Frontal cortex (tissue), 4 donors: Measurements from ENCODE around the gene ADGRG4. TPM values are rescaled to one million over a fixed set of nuclear protein-coding genes. Genes with fewer than 3 reads are reported as not detected.

Experiments used
- DNase-seq, 2 donors: peaks; one replicate each; pipeline ENCODE4 v3.0.0; 2012; ENCODE audit warnings: low spot score in 2 of 2
- FAIRE-seq: peaks from 2 replicates; lab custom pipeline; 2012; peaks lifted over from hg19 to GRCh38; lab: Jason Lieb, UNC
- total RNA-seq: library from RNA; depleted of rRNA; stranded (reverse); fragments of >200 nt; gene quantifications from one replicate; pipeline ENCODE4 v1.2.3, GENCODE V29; 2014
- donor health status: control.
- donor health status: control.
- donor health status: control.

Gene ADGRG4
- total RNA-seq, 1 donor from 2014 or later, result not detected

DNA sequence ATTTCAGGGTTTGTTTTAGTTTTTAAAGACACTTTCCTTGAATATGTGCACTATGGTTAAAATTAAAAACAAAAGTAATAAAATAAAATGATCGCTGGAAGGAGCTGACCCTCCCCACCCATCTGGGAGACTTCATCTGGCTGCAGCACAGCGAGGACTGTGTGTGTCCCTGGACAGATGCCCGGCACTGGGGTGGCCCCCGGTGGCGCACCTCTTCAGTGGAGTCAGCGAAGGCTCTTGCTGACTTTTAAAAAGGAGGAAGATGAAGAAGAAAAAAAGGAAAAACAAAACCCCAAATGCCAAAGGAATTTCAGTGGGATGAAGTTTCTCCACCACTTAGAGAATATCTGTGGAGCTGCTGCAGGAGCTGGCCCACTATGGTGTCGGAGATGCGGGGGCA is 5.4 kb upstream of the ADGRG4 start:
- DNase-seq (no peak), FAIRE-seq (no peak)

DNA sequence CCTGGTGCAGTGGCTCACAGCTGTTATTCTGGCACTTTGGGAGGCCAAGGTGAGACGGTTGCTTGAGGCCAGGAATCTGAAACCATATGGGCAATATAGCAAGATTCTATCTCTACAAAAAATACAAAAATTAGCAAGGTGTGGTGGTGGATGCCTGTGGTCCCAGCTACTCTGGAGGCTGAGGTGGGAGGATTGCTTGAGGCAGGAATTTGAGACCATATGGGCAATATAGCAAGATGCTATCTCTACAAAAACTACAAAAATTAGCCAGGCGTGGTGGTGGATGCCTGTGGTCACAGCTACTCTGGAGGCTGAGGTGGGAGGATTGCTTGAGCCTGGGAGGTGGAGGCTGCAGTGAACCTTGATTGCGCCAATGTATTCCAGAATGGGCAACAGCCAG is 2.3 kb downstream of the ADGRG4 start:
- no peak for DNase-seq
- FAIRE-seq, result no peak

DNA sequence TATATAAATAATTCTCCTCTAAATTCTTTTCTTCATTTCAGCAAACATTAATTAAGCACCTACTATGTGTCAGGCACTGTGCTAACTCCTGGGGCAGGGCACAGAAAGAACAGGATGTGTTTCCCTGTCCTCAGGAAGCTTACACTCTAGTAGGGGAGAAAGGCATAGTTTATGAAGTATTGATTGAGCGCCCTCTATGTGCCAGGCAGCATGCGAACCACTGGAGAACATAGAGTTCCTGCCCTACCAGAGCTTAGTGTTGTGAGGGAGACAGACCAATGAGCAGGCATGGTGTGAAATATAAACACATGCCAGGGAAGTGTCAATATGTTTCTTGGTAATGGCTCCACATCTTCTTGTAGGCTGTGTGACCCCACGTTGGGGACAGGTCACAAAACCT is 3.7 kb downstream of the ADGRG4 start:
- no peak for DNase-seq
- no peak for FAIRE-seq

DNA sequence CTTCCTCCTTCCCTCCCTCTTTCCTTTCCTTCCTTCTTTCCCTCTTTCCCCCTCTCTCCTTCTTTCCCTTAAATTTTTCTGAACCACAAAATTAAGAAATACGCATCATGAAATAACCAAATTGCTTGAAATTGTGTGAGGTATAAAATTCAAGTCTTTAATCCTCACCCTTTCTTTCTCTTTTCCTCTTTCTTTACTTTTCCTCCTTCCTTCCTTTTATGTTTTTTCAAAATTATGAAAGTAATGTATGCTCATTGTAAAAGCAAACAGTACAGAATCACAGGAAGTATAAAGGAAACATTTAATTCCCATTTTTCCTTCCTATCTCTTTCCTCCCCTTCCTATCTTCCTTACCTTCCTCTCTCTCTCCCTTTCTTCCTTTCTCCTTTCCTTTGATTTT is 5.4 kb downstream of the ADGRG4 start:
- FAIRE-seq, result no peak

DNA sequence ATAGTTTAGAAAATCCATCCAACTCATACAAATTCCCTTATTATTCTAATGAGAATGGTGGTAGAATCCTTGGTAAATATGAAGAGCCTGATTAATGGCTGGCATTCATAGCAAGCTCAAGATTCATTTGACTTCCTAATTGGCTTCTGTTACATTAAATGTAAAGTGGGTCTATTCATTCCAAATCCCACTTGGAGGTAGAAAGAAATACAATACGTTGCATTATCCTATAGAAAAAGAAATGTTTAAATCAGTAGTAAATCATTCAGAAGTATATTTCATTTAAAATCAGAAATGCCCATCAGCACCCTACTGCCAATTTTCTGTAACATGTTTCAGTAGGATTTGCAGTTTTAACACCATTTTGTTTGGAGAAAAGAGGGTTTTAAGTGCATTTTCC is 6.7 kb downstream of the ADGRG4 start:
- DNase-seq (no peak), FAIRE-seq (no peak)

More for the DNA sequence above, 5.4 kb downstream of the ADGRG4 start:
- no peak for DNase-seq

DNA sequence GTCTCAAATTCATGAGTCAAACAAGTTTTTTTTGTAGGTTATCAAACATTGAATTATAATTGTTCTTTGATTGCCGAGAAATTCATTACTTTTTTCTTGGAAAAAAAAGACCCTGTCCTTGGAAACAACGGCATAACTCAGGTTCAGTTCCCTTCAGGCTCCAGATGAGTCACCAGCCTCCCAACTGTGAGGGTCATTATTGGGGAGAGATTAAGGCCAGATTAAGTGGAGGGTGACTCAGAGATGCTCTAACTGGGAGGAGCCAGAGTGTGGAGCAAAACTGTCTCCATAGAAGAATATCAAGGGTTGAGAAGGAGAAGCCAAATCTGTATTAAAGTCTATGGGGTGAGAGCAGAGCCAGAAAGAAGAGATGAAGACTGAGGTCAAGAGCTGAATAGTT is 9.6 kb downstream of the ADGRG4 start:
- DNase-seq (no peak), FAIRE-seq (no peak)

DNA sequence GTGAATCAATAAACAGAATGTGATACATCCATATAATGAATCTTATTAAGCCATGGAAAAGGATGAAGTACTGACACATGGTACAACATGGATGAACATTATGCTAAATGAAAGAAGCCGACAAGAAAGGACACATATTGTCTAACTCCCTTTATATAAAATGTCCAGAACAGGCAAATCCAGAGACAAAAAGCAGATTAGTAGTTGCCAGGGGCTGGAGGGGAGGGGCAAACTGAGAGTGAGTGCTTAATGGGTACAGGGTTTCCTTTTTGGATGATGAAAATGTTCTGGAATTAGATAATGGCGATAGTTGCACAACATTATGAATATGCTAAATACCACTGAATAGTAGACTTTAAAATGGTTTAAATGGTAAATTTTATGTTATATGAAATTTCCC is 17.4 kb downstream of the ADGRG4 start:
- no peak for DNase-seq
- no peak for FAIRE-seq

DNA sequence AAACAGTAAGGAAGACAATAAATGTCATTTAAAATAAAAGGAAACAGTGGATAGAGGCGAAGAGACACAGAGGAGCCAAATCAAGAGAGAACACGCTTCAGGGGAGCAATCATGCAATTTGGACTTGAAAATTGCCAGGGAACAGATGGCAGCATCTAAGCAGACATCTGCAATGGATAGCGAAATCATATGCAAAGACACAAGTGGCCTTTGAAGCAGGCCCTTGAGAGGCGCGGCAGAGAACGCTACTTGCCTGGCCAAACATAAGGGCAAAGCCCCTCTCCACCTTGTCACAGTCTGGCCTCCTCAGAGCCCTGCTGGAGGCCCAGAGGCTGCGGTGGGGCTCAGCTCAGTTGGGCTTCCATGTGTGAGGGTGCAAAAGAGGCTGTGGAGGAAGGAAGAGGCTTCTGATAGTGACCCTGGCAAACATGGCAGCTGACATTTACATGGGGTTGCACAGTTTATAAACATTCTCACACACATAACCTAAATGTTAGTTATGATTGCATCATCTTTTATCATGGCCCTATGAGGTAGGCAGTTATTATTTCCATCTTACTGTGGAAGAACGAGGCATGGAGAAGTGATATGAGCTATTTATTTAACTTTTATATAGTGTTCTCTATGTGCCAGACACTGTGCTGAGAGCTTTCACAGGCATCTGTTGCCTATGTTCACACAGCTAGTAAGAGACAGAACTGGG is 18.3 kb downstream of the ADGRG4 start:
- no peak for DNase-seq
- no peak for FAIRE-seq

DNA sequence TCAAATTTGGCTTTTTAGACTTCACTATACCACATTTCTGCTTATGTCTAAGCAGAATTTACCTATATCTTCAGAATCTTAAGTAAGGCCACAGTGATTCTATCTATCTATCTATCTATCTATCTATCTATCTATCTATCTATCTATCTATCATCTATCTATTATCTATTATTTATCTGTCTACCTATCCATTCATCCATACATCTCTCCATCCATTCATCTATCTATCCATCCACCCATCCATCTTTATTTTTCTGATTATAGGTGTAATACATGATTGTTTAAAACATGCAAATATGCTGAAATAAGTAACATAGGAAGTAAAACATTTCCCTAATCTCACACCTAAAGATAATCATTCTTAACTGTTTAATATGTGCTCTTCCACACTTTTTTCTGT is 18.8 kb downstream of the ADGRG4 start:
- DNase-seq, result no peak
- FAIRE-seq, result no peak

DNA sequence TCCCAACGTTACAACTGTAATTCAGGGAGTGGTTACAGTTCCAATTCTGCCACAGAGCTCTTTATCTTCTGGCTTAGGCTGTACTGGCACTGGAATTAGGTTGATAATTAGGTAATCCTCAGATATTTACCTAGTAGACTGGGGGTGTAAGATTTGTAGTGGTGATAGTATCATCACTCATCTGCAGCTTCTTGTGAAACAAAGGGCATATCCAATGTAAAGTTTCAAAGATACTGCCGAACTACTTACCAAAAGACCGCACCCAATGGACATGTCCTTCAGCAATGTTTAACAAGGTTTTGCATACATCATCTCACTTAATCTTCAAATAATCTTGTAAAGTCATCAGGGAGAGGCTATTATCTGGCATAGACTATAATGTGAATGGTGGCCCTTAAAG is 20.8 kb downstream of the ADGRG4 start:
- FAIRE-seq (no peak), DNase-seq (no peak)

DNA sequence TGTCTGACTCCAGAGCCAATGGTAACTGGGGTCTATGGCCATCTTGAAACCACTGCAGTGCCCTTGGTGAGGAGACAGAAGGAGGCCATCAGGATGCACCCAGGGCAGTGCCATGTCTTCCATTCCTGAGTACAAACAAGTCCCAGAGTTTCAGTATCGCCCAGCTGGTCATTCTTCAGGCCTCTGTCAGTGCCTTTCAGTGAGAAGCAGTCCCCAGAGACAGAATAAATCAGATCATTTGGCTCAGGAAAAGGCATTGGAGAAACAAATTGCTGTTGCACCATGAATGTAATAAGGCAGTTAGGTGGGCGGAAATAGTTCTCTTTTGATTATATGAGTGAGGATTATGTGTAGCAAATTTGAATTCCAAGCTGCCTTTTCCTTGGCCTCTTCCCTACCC is 21.3 kb downstream of the ADGRG4 start:
- no peak for DNase-seq
- no peak for FAIRE-seq

DNA sequence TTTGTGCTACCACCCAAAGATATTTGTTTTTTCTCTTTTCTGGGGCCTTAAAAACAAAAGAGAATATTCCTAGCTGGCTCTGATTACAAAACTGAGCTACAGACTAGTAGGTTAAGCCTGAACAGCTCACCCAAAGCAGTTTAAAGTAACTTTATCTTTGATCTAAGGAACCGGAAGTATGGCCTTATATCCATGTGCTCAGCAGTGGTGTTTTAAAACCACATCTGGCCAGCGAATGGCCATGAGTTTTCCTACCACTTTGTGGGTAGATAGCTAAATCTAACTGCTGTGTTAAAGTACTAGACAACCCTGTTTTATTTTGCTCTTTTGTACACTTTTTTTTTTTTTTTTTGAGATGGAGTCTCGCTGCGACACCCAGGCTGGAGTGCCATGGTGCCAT is 24.6 kb downstream of the ADGRG4 start:
- DNase-seq, result no peak
- FAIRE-seq, result no peak

DNA sequence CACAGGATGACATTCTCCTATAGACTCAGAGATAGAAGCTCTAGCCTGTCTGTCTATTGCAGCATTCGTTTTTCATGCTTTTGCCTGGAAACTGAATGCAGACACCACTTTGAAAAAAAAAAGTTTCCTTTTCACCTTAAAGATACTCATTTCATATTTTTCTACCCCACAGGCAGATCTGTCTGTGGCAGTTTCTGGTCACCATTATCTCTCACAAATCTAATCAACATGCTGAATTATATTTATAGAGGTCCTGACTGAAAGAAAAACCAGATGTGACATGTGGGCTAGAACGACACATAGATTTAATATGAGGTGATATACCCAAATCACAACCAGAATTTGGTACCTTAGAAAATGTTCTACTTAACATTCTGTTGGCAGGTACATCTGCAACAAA is 28.2 kb downstream of the ADGRG4 start:
- FAIRE-seq (no peak), DNase-seq (no peak)

DNA sequence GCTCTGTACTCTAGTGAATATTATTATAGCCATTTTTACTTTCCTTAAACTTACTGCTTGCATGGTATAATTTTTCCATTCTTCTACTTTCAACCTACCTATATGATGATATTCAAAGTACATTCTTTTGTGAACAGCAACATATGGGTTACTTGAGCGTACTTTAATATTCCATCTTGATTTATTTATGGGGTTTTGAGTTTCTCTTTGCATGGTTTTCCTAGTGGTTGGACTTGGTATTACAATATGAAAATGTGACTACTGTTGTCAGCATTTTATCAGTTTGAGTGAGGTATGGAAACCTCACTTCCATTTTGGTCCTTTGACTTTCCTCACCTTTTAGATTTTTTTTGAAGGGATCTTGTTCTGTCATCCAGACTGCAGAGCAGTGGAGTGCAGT is 35.9 kb downstream of the ADGRG4 start:
- FAIRE-seq (no peak), DNase-seq (no peak)

DNA sequence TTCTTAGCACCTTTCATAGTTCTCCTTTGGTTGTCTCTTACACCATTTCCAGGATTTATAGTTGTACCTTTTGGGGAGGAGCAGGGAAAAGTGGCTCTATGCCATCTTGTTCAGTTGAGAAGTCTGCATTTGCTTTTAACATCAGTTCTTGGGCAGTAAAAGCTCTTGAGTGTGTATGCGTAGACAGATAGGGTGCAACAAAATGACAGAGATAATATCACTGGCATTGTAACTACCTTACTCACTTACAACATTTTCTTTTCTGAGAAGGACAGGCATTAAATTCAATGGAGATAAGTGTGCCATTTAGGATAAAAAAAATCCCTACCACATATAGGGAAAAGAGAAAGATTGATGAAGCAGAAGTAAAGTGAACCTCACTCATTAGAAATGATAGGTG is 38.9 kb downstream of the ADGRG4 start:
- FAIRE-seq (no peak), DNase-seq (no peak)

DNA sequence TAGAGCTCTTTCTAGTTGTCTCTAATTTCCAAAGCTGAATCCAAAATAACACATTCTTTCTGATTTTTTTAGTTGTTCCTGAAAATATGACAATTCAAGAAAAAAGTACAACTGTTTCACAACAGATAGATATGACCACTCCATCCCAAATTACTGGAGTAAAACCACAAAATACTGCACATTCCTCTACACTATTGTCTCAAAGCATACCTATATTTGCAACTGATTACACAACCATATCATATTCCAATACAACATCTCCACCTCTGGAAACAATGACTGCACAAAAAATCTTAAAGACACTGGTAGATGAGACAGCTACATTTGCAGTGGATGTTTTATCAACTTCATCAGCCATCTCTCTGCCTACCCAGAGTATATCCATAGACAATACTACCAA is 43.6 kb downstream of the ADGRG4 start:
- FAIRE-seq (no peak), DNase-seq (no peak)

DNA sequence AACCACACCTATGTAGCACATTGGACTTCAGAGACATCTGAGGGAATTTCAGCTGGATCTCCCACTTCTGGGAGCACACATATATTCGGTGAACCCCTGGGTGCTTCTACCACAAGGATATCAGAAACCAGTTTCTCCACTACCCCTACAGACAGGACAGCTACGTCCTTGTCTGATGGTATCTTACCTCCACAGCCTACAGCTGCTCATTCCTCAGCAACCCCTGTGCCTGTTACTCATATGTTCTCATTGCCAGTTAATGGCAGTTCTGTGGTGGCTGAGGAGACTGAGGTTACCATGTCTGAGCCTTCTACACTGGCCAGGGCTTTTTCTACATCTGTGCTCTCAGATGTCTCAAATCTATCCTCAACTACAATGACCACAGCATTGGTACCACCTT is 45.7 kb downstream of the ADGRG4 start:
- no peak for FAIRE-seq

DNA sequence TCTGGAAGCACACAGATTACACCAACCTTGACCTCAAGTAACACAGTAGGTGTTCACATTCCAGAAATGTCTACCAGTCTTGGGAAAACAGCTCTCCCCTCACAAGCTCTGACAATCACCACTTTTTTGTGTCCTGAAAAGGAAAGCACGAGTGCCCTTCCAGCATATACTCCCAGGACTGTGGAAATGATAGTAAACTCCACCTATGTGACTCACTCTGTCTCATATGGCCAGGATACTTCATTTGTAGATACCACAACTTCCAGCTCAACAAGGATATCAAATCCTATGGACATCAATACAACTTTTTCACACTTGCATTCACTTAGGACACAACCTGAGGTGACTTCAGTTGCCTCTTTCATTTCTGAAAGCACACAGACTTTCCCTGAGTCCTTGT is 46.9 kb downstream of the ADGRG4 start:
- FAIRE-seq (no peak), DNase-seq (no peak)

More for the DNA sequence above, 45.7 kb downstream of the ADGRG4 start:
- DNase-seq, result no peak

DNA sequence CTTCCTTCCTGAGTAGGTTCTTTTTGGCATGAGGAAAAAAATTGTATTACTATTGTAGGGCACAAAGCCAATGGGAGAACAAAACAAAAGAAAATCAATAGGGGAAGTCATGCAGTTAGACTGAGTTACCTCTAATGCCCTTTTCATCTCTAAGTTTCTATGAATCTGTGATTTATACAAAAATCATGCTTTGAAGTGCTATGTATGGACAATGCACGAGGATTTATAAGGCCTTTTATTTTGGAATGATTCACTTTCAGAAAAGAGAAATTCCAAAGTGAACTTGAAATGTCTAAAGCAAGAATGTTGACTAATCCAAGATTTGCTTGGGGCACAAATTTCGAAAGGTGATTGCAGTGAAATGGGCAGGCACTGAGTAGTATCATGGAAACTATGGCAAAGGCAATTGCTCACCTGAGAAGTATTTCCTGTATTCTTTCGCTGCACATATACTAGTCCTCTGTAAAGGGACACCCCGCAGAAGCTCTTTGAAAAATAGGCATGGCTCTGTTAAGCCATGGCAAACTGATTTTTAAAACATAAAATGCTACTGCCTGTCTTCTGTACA is 52.8 kb downstream of the ADGRG4 start:
- DNase-seq (no peak), FAIRE-seq (no peak)

DNA sequence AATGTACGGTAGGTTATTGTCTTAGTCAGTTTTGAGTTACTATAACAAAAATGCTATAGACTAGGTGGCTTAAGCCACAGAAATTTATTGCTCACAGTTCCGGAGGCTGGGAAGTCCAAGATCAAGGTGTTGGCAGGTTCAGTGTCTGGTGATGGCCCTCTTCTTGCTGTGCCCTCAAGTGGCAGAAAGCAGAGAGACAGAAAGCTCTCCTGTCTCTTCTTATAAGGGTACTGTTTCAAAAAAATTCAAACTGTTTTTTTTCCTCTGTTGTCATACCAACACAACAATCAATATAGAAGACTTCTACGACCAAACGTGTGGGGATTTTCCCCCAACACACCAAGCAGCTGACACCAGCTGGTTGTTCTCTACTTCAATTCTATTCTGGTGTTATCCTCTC is 53.4 kb downstream of the ADGRG4 start:
- DNase-seq (no peak), FAIRE-seq (no peak)

DNA sequence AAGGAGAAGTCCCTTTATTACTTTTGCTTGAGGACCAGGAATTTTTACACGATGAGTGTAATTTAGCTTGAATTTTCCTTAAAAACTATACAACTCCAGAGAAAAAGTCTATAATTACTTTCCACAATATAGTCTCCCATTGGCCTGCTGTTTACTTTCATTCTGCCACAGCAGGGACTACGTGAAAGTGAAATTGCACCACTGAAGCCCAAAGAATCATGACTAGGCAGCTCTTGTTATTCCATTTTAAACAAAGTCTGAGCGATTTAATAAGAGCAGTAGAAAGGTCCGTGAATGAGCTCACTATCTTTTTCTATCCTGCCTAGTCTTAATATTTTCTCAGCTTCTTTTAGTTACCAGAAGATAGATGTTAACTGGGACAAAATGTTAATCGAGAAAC is 68.6 kb downstream of the ADGRG4 start:
- FAIRE-seq (no peak), DNase-seq (no peak)

DNA sequence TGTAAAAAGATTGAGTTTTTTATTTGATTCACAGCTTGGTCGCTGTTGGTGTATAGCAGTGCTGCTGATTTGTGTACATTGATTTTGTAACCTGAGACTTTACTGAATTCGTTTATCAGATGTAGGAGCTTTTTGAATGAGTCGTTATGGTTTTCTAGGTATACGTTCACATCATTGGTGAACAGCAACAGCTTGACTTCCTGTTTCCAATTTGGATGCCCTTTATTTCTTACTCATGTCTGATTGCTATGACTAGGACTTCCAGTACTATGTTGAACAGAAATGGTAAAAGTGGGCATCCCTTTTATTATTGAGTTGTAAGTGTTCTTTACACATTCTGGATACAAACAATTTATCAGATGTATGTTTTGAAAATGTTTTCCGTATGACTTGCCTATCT is 76.0 kb downstream of the ADGRG4 start:
- no peak for DNase-seq
- no peak for FAIRE-seq
